HG03097 (cell line): ENCODE results near the gene KCNJ10.

Source experiments
- ATAC-seq: cut with Tn5 transposase; IDR thresholded peaks from one replicate; pipeline ENCODE4 v1.9.1; 2021; ENCODE audit not compliant: unreplicated experiment, low FRiP score

KCNJ10 gene

DNA sequence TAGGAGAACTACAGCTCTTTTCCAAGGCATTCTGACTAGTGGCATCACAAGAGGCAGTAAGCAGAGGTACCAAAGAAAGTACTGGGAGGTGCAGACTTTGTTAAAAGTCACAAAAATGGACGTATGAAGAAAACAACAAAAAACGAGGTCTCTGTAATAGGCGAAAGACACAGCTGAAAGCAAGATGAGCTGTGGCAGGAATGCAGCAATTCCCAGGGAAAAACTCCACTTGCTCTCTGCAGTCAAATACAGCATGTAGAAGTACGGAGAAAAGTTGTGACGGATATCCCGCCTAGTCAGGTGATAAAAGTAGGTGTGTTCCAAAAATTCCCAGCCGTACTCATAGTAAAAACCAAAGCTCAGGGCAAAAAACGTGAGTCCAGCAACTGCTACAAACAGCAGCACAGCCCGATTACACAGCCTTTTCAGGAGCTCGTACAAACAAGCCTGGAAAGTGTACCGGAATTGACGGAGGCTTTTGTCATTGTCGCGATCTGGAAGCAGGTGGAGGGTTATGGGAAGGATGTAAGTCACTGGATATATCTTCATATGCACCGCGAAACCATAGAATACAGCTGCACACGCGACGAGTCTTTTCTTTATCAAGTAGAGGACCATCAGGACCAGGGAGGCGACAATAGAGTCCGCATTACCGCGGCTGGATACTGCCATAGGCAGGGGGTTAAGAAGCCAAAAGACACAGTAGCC, 39.1 kb downstream of the KCNJ10 start:
- ATAC-seq: no peak

DNA sequence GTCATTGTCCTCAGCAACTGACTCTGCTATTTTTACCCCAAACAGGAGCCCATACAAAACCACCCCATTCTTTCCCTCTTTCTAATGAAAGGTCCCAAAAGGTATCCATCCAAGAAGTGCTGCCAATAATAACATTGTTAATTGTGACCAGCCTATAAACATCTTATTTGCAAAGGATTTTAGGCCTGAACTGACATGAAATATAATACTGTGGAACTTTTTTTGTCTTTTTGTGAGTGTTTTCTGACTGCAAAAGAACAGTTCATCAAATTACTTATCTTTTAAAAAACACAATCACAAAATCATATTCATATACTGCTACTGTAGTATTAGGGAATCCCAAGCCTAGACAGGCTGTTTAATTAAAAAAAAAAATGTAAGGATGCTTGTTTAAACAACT, 41.5 kb downstream of the KCNJ10 start:
- ATAC-seq: no peak

GRCh38 chr1:160025314-160025713, 44.6 kb downstream of the KCNJ10 start:
- ATAC-seq: no peak

GRCh38 chr1:160024195-160024905, 45.6 kb downstream of the KCNJ10 start:
- no peak for ATAC-seq

DNA sequence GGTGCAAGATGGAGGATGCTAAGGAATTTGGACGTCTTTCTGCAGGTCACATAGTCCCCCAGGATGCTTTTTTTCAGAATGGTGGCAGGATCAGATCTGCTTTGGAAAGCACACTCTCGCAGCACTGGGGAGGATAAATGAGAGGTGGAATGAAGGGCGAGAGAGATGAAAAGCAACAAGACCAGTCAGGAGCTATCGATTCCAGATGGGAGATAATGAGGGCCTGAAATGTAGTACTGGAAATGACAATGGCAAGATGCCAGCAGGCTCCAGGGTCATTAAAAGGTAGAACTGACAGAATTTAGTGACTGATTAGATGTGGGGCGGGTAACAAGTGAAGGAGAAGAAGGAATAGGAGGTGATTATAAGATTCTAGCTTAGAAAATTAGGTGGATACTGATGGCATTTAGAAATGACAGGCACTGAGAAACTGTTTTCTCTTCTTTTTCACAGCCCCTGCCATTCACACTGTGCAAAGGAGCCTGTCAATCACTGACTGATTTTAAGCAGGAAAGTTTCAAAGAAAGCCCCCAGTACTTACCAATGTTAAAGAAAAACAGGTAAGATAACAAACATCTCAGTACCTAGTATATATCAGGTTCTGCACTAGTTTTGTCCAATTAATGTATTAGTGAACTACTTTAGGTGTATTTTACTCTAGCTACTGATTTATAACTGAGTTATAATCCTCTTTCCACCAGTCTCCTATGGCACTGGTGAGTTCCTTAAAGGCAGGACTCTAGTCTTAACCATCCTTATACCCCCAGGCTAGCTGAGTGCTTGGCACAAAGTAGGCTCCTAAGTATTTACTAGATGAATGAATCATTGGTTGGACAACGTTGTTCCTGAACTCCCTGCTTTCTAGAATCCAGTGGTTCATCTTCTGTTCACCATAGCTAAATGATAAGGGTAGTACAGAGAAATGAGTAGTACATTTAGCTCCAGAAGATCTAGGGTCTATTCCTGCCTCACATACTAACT, 47.3 kb downstream of the KCNJ10 start:
- ATAC-seq: no peak

GRCh38 chr1:160021376-160022074, 48.4 kb downstream of the KCNJ10 start:
- no peak for ATAC-seq

DNA sequence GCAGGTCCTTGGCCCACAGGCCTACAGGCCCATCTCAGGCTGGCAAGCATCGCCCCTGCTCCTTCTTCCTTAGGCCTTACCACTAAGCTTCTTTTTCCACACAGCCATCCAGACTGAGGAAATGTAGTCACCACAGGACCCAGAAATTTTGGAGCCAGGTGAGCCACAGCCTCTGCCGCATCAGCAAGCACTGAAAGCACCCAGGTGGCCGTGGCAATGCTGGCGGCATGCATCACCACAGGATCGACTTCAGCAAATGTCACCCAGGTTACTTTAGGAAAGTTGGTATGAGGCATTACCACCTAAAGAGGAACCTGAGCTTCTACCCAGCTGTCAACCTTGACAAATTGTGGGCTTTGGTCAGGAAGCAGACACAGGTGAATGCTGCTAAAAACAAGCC, 49.8 kb downstream of the KCNJ10 start:
- no peak for ATAC-seq

DNA sequence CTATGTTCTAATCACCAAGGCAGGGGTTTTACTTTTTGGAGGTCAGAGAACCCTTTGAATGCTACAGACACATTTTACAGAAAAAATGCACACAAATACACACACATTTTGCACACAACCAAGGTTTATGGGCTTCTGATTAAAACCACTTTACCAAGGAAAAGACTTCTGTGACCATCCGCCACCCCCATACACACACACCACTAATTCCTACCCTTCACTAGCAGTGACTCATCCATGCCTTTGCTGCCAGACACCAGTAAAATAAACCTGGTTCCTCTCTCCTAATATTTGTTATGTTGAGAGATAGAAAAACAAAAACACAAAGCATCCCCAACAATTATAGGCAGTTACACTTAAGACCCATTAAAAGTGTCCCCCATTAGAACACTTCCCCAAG, 51.1 kb downstream of the KCNJ10 start:
- ATAC-seq: no peak

DNA sequence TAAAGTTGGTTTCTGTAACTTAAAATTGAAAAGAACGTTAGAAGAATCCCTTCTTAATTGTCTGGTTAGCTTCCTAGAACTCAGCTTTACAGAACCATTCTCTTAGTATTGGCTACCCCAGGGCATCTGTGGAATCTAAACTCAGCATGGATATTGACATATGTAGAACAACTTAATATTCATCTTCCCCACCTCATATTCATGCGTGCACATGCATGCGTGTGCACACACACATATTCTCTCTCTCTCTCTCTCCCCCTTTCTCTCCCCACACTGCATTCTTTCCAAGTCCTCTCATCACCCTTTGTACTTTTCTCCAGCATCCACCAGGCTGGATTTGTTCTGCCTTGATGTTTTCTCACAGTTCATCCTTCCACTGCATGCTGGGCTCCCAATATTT, 51.6 kb downstream of the KCNJ10 start:
- ATAC-seq: no peak

DNA sequence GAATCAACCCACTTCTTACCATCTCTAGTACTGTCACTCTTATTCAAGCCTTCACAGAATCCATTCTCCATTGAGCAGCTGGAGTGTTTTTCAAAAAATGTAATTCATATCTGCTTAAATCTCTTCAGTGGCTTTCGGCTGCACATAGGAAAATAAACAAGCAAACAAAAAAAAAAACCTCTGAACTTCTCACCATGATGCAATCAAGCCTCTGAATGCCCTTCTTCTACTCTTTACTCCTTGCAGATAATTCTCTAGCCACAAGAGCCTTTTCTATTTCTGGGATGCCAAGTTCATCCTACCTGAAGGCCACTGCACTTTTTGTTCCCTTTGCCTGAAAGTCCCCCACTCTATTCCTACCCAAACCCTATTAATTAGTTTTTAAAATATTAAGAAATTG, 52.4 kb downstream of the KCNJ10 start:
- ATAC-seq: no peak

GRCh38 chr1:160011781-160012180, 58.2 kb downstream of the KCNJ10 start:
- no peak for ATAC-seq

DNA sequence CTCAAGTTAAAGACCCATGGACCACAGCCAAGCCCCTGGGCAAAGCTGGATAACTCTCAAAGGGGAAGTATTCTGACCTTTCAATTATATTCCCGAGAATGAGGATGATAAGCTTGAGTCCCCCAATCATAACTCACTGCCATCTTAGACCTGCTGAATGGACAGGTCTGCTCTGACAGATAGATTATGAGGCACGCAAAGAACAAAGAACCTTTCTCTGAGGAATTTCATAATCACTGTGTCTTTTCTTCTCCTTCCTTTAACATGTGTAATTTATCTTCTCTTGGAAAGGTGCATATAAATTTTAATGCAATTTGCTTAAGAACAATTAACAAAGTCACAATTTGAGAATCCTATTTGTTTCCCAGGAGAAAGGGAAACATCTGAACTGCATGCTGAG, 60.2 kb downstream of the KCNJ10 start:
- ATAC-seq: no peak

GRCh38 chr1:160009081-160009480, 60.9 kb downstream of the KCNJ10 start:
- ATAC-seq: no peak

- no peak for ATAC-seq
Measured at GRCh38 chr1:160007577-160008200, 62.3 kb downstream of the KCNJ10 start.

- ATAC-seq: no peak
Measured at GRCh38 chr1:160006312-160006940, 63.5 kb downstream of the KCNJ10 start.

DNA sequence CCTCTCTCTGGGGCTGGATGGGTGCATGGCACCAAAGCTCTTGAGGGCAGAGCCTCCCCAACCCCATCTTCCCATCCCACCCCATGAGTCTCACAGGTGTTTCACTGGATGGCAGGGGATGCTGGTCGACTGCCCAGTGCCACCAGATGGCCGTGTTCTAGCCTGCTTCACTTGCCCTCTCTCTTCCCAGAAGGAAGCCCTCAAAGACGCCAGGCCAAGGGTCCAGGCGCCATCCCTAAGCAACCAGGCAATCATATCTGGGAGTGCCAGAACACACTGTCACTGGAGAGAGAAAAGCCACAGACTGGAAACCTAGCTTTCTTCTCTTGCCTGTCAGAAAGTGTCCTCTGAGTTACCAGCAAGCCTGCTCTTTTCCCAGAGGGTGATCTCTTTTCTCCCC, 64.9 kb downstream of the KCNJ10 start:
- no peak for ATAC-seq

DNA sequence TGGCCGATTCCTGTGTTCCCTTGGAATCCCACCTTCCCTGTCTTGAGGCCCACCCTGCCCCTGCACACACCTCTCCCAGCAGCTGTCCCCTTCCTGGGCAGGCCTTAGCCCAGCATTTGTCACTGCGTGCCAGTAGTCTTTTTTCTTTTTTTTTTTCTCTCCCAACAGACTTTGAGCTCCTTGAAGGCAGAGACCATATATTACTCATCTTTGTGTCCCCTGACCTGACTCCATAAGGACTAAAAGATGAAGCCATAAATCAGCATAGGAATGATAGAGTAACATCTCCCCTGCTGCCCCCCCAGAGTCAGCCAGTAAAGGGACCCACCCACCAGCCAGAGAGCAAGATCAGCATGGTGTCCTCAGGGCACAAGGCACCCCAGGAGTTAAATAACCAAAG, 65.5 kb downstream of the KCNJ10 start:
- no peak for ATAC-seq

DNA sequence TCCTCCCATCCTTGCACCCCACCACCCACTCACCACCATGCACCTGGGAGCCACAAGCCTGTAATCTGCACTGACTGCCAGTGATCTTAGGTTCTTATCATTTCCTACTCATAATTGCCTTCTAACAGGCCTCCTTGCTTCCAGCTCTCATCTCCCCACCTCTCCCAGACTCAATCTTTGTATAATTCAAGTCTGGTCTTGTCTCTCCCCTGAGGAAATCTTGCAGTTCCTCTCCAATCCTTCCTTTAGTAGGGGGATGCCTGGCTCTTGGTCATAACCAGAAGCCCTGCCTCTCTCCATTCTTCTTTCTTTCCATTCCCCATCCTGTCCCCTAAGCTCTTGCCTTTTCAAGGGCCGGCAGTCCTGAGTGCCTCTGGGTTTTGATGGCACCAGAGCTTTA, 66.0 kb downstream of the KCNJ10 start:
- ATAC-seq: no peak

- no peak for ATAC-seq
Measured at GRCh38 chr1:160001440-160001839, 68.5 kb downstream of the KCNJ10 start.

GRCh38 chr1:159999204-159999603, 70.8 kb downstream of the KCNJ10 start:
- ATAC-seq: no peak
